BJ (cell line): ENCODE measurements around the gene ST3GAL6. TPM values are rescaled to one million over a fixed set of nuclear protein-coding genes. Genes with fewer than 3 reads are reported as not detected.

Experiments
- CTCF ChIA-PET: fragments of 350-600 bp; formaldehyde crosslinking; extraction: SDS; loops from one replicate; lab custom pipeline; 2021; ENCODE audit warnings: antibody characterized with exemption, inconsistent platforms; lab: Yijun Ruan, JAX
- POLR2A ChIA-PET: fragments of 300-600 bp; sonication (Branson Sonifier 250); formaldehyde crosslinking; extraction: SDS; loops from one replicate; lab custom pipeline; 2021; ENCODE audit warnings: antibody characterized with exemption; lab: Charles Lee
- DNase-seq: peaks from one replicate; pipeline ENCODE4 v3.0.0-alpha.2; 2011; ENCODE audit warnings: low read depth
- H3K27me3 ChIP-seq: 2 replicates; pipeline ENCODE4 v1.6.0; 2011; ENCODE audit warnings: low read length; ENCODE audit not compliant: control insufficient read depth, insufficient read depth
- H3K36me3 ChIP-seq: 2 replicates; pipeline ENCODE4 v1.5.1; 2011; ENCODE audit warnings: low read length; ENCODE audit not compliant: control insufficient read depth, insufficient read depth
- H3K4me3 ChIP-seq: 2 replicates; pipeline ENCODE4 v1.5.1; 2011; ENCODE audit warnings: low read depth, mild to moderate bottlenecking, control low read depth, low read length
- CTCF ChIP-seq: IDR thresholded peaks from 2 replicates; pipeline ENCODE4 v1.5.1; 2011; ENCODE audit warnings: low read depth, mild to moderate bottlenecking, control low read depth, inconsistent platforms, low read length, moderate library complexity; ENCODE audit not compliant: insufficient read depth
- polyA plus RNA-seq: library from polyadenylated mRNA; depleted of rRNA; stranded (reverse); fragments of >200 nt; gene quantifications from 2 replicates; pipeline ENCODE4 v1.2.3, GENCODE V29; 2011

The ST3GAL6 gene
- polyA plus RNA-seq, 1 experiment: not detected

GRCh38 chr3:98786364-98787006 lies 23.3 kb downstream of the ST3GAL6 start:
- Histone ChIP-seq H3K4me3 (no peak overlapping the region), H3K27me3 (no peaks in the 10 kb centered on the region), H3K36me3 (no peaks in the 10 kb centered on the region; the same call in 1 of the 2 replicates)
- ChIA-PET CTCF (no interaction called here), POLR2A (no interaction called here)
- no peak for DNase-seq
- no peak for TF ChIP-seq CTCF

GRCh38 chr3:98787181-98787580 lies 24.0 kb downstream of the ST3GAL6 start:
- POLR2A ChIA-PET: no interaction called here
- CTCF ChIA-PET: no interaction called here
- no peaks in the 10 kb centered on the region for H3K27me3 ChIP-seq
- DNase-seq: no peak
- no peak for TF ChIP-seq CTCF
- H3K36me3 ChIP-seq: no peaks in the 10 kb centered on the region; the same call in 1 of the 2 replicates
- H3K4me3 ChIP-seq: no peak overlapping the region

GRCh38 chr3:98788651-98789050 lies 25.5 kb downstream of the ST3GAL6 start:
- DNase-seq: no peak
- no peaks in the 10 kb centered on the region; the same call in 1 of the 2 replicates for H3K36me3 ChIP-seq
- no peak overlapping the region for H3K4me3 ChIP-seq
- no peak for TF ChIP-seq CTCF
- ChIA-PET CTCF (interaction anchor here (0.6 to 1.6 kb wide), 2 partner anchors 186 to 1679 kb away, joined by 4 to 6 read pairs; no protein-coding TSS in a partner anchor), POLR2A (no interaction called here)
- no peaks in the 10 kb centered on the region for H3K27me3 ChIP-seq

GRCh38 chr3:98791341-98792325 lies 28.5 kb downstream of the ST3GAL6 start:
- Histone ChIP-seq H3K27me3 (no peaks in the 10 kb centered on the region), H3K36me3 (no peaks in the 10 kb centered on the region), H3K4me3 (no peak overlapping the region)
- CTCF ChIA-PET: interaction anchor here (0.7 to 1.4 kb wide), 3 partner anchors 24 to 891 kb away, joined by 3 read pairs; no protein-coding TSS in a partner anchor
- POLR2A ChIA-PET: no interaction called here
- DNase-seq: no peak
- no peak for TF ChIP-seq CTCF

GRCh38 chr3:98793971-98794370 lies 30.8 kb downstream of the ST3GAL6 start:
- DNase-seq: no peak
- CTCF ChIA-PET: interaction anchor here (1.0 to 1.1 kb wide), 2 partner anchors 23 to 198 kb away, joined by 3 to 4 read pairs; no protein-coding TSS in a partner anchor

More at GRCh38 chr3:98793971-98794370, 30.8 kb downstream of the ST3GAL6 start:
- no peak for TF ChIP-seq CTCF
- Histone ChIP-seq H3K4me3 (no peak overlapping the region), H3K36me3 (no peaks in the 10 kb centered on the region), H3K27me3 (no peaks in the 10 kb centered on the region)
- POLR2A ChIA-PET: no interaction called here
